ENCODE data around the gene JAZF1. TPM values are rescaled to one million over a fixed set of nuclear protein-coding genes. Genes with fewer than 3 reads are reported as not detected.

The JAZF1 gene
- total and polyA plus RNA-seq, 2 of the 8 experiments (the other 6 are each of a cell fraction or from before 2014, with no cell fraction given), result 2.6 to 21.8 TPM

DNA sequence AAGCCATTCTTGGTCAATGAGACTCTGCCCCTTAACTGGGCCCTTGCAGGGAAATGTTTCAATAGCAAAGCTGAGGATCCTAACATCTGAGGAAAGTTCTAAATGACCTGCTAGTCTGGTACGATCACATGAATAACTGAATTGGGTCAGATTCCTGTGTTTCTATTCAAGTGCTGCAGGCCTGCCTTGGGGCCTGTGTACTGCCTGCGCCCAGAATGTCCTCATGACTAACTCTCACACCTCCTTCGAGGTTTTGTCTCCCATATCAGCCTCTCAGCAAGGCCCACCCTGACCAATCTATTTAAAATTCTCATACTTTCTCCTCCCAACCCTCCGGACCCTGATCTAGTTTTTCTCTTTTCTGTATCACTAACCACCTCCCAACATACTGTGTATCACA is 4.4 kb downstream of the JAZF1 start:
- Histone ChIP-seq H3K56ac (replicated peaks; ENCODE audit: insufficient read length, low read depth, low read length) (no peak overlapping the region), H2AK5ac (ENCODE audit: low read depth, low read length) (no peak overlapping the region), H3K23ac (ENCODE audit: insufficient read length) (no peak overlapping the region), H2BK20ac (ENCODE audit: low read length) (no peak overlapping the region), H2AFZ (ENCODE audit: low read length) (no peak overlapping the region), H4K8ac (ENCODE audit: extremely low read depth, insufficient read depth, low read length) (no peak overlapping the region), H3K79me2 (ENCODE audit: control insufficient read depth in 1 of 2, insufficient read depth in 2 of 2, low read length in 2 of 2) (peaks cover 0 to 58% of the 10 kb centered on the region in 2 experiments; a peak in 2 of 4 replicates), H2BK5ac (ENCODE audit: low read depth, low read length) (no peak overlapping the region), H3K18ac (ENCODE audit: extremely low read depth, low read length) (no peak overlapping the region; the same call in 1 of the 2 replicates), H3K9ac (replicated peaks in 1 of 4; ENCODE audit: extremely low read depth in 1 of 4, low read depth in 3 of 4, low read length in 3 of 4) (no peak overlapping the region), H2BK12ac (ENCODE audit: low read depth, low read length) (no peak overlapping the region), H3K23me2 (ENCODE audit: low read depth, low read length) (peaks cover 7% of the 10 kb centered on the region; the same call in 1 of the 2 replicates), H3K4me3 (ENCODE audit: extremely low read depth in 1 of 4, insufficient read depth in 2 of 4, low read depth in 3 of 4, low read length in 4 of 4) (no peak overlapping the region), H3K36me3 (ENCODE audit: control insufficient read depth in 2 of 4, insufficient read depth in 4 of 4, low read length in 3 of 4) (no peaks in the 10 kb centered on the region), H2BK15ac (ENCODE audit: low read length) (no peak overlapping the region), H4K91ac (replicated peaks; ENCODE audit: insufficient read length, low read length) (no peak overlapping the region), H4K20me1 (replicated peaks in 1 of 2; ENCODE audit: control insufficient read depth in 1 of 2, insufficient read depth in 2 of 2, low read length in 2 of 2) (peaks cover 1 to 3% of the 10 kb centered on the region in 2 experiments), H3K4ac (replicated peaks; ENCODE audit: insufficient read length, low read depth, low read length) (no peak overlapping the region), H4K5ac (ENCODE audit: insufficient read length, low read depth, low read length) (no peak overlapping the region), H3K27me3 (replicated peaks in 1 of 4; ENCODE audit: control insufficient read depth in 3 of 4, extremely low read depth in 1 of 4, insufficient read depth in 3 of 4, low read length in 3 of 4) (peaks cover 0 to 7% (median 2%) of the 10 kb centered on the region in 4 experiments; a peak in 3 of 7 replicates), H3K79me1 (ENCODE audit: low read depth, low read length) (0 out of 2 replicates have a peak, but pooled peaks cover 2% of the 10 kb centered on the region), H2BK120ac (replicated peaks; ENCODE audit: low read depth, low read length) (no peak overlapping the region), H3K9me3 (ENCODE audit: insufficient read depth in 2 of 2, low read depth in 1 of 2, low read length in 1 of 2) (no peaks in the 10 kb centered on the region), H3K14ac (ENCODE audit: insufficient read length) (no peak overlapping the region), H3K4me1 (replicated peaks in 1 of 4; ENCODE audit: control insufficient read depth in 3 of 4, insufficient read depth in 4 of 4, low read length in 3 of 4) (peaks cover 0 to 19% (median 12%) of the 10 kb centered on the region in 4 experiments; a peak in 6 of 7 replicates), H3K4me2 (ENCODE audit: insufficient read depth in 1 of 2, low read depth in 2 of 2, low read length in 2 of 2) (no peak overlapping the region), H3K27ac (ENCODE audit: low read depth, low read length) (no peak overlapping the region)
- no peak for FAIRE-seq
- WGBS, 2 experiments (ENCODE audit: extremely low coverage in 1 of 2, insufficient coverage in 1 of 2, insufficient read length in 1 of 2, insufficient replicate concordance in 2 of 2, low coverage in 1 of 2, low lambda C conversion rate in 2 of 2, missing lambda C conversion rate in 1 of 2), result 81 to 100% methylated on average over 1 to 4 of the region's 4 CpGs
- ChIA-PET POLR2A (ENCODE audit: partially characterized antibody) (no interaction called here), CTCF (ENCODE audit: partially characterized antibody) (interaction anchor here (0.6 kb wide), 1 partner anchor 70 kb away, joined by 3 read pairs; no protein-coding TSS in a partner anchor)
- no peak for DNase-seq (ENCODE audit: low read depth in 1 of 2, low spot score in 2 of 2)
- TF ChIP-seq E2F6 (IDR thresholded peaks at IDR 0.05) (no peak), EGR1 (IDR thresholded peaks at IDR 0.05; ENCODE audit: borderline replicate concordance, low read depth, low read length) (no peak), CBX8 (IDR thresholded peaks at IDR 0.05; ENCODE audit: borderline replicate concordance, low read depth, low read length) (no peak), PHF8 (conservative IDR thresholded peaks at IDR 0.05; ENCODE audit: low read depth, low read length) (no peak), MAFK (IDR thresholded peaks at IDR 0.05; ENCODE audit: low read depth, low read length) (no peak)

Measured in H1 (cell line).